Epidermal melanocyte (primary cell): ENCODE results near the gene MYO5A.
A peak's percentile ranks its signal among the peaks of the same experiment; 100 is the strongest.
"Not testable (repeated sequence)": the region's sequence is repeated elsewhere in the genome, so short reads cannot be mapped to it uniquely, and the experiment has no call there.

ENCODE experiments used
- DNase-seq: peaks from one replicate; pipeline ENCODE4 v3.0.0; 2011; ENCODE audit warnings: low spot score; ENCODE audit not compliant: insufficient read length

MYO5A gene

DNA sequence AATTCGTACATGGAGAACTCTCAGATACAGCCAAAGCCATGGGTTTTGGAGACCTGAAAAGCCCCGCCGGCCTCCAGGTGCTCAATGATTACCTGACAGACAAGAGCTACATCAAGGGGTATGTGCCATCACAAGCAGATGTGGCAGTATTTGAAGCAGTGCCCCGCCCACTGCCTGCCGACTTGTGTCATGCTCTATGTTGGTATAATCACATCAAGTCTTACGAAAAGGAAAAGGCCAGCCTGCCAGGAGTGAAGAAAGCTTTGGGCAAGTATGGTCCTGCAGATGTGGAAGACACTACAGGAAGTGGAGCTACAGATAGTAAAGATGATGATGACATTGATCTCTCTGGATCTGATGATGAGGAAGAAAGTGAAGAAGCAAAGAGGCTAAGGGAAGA, 23.5 kb downstream of the MYO5A start:
- no peak for DNase-seq

GRCh38 chr15:52503788-52504496, 24.7 kb downstream of the MYO5A start:
- DNase-seq = no peak

GRCh38 chr15:52502608-52503007, 26.1 kb downstream of the MYO5A start:
- no peak for DNase-seq

DNA sequence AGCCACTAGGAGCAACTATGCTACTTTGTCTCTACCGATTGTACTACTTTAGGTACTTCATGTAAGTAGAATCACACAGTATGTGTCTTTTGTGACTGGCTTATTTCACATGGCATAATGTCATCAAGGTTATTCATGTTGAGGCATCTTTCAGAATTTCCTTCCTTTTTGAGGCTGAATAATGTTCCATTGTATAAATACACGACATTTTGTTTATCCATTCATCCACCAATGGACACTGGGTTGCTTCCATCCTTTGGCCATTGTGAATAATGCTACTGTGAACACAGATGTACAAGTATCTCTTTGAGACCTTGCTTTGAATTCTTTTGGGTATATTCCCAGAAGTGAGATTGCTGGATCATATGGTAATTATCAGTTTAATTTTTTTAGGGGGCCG, 29.2 kb downstream of the MYO5A start:
- no peak for DNase-seq

- no peak for DNase-seq
Measured at GRCh38 chr15:52498706-52499105, 30.0 kb downstream of the MYO5A start.

GRCh38 chr15:52496776-52497470, 31.8 kb downstream of the MYO5A start:
- no peak for DNase-seq

DNA sequence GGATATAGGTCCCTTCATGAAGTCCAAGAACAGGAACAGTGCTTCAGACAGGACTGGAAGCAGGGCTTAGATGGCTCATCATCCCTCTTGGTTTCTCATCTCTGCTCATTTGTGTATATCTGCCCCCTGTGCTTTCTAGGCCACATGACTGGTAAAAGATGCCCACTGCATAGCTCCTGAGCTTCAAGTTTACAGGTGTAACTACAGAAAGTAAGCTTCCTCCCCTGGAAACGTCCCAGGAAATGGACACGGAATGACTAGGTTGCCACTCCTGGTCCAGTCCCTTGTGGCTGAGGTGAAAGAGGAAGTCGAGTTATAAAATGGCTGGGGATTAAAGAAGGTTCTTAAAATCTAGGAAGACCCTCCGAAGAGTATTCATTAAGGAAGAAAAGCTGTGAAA, 32.5 kb downstream of the MYO5A start:
- no peak for DNase-seq

GRCh38 chr15:52495125-52495524, 33.6 kb downstream of the MYO5A start:
- no peak for DNase-seq

DNA sequence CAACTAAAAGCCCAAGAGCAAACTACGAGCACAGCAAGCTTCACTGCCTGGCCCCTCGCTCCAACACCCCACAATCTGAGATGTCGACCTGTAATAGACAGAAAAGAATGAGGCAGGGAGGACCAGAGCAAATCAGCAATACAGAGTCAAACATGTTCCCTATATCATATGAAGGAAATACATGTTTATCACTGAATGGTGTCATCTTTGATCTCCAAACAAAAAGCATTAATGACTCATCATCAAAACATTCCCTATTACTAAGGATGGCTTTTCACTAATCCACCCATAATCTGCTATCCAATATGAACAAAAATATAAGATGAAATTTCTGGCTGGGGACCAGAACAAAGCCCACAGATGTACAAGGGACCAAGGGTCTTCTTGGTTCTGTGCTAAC, 34.7 kb downstream of the MYO5A start:
- no peak for DNase-seq

DNA sequence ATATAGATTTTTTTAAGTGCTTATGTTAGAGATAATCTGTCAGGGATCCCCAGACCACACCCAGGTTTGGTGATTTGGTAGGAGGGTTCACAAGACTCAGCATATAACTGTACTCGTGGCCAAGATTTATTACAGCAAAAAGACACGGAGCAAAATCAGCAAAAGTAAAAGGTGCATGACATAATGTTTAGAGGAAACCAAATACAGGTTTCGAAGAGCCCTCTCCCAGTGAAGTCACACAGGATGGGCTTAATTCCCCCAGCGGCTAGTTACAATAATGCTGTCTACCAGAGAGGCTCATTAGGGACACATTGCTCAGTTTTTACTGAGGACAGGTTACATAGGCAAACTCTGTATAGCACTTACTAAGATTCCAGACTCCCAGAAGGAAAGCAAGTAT, 36.5 kb downstream of the MYO5A start:
- DNase-seq = no peak

- peak; percentile 55 for DNase-seq
Measured at GRCh38 chr15:52491472-52491871, 37.2 kb downstream of the MYO5A start.

GRCh38 chr15:52489430-52489829, 39.2 kb downstream of the MYO5A start:
- not testable (repeated sequence) for DNase-seq

DNA sequence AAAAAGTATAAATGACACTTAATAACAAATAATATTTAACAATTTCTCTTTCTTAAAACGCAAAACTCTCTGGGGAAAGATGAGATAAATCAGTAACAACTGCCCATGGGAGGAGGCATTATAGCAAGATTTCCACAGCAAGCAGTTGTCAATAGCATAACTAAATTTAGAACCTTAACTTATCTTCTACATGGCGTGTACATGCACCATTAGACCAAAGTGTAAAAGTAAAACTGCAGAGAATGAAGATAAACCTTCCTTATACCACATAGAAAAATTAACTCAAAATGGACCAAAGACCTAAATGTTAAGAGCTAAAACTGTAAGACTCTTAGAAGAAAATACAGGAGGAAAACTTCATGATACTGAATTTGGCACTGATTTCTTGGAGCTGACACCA, 39.9 kb downstream of the MYO5A start:
- DNase-seq = no peak

DNA sequence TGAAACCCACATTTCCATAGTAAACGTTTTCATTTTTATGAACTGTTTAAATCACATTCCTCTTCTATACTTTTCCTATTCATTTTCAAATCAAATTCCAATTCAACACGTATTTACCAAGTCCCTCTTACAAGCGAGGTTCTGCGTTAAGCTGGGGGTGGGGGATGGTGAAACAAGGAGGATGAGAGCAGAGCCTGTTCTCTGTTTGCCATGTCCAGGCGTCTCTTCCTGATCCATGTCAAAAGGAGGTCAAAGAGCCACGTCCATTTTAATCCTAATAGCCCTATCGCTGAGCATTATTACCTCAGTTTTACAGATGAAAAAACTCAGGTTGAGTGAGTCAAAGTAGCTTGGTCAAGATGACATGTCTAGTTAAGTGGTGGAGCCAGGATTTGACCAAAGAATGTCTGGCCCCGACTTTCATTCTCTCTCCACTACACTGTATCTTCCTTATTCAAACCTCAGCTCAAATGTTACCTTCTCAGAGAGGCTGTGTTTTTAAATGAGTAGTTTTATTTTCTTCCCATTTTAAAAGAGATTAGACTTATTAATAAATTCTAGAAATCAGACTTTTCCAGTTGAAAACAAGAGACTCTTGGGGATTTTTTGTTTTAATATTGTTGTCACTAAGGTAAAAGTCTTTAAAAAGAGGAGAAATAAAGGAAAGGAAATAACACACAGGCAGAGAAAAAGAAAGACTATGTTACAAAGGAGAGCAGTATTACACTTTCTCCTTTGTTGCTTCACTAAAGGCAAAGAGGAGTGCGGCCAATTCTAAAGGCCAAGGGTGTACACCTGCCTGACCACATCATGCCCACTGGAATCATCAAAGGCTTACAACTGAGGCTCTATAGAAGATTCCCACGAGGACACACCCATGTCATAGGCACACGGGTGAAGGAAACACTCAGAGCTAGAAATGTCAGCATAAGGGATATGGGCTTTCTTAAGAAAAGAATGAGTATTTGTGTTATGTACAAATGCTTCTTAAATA, 42.4 kb downstream of the MYO5A start:
- DNase-seq = no peak

DNA sequence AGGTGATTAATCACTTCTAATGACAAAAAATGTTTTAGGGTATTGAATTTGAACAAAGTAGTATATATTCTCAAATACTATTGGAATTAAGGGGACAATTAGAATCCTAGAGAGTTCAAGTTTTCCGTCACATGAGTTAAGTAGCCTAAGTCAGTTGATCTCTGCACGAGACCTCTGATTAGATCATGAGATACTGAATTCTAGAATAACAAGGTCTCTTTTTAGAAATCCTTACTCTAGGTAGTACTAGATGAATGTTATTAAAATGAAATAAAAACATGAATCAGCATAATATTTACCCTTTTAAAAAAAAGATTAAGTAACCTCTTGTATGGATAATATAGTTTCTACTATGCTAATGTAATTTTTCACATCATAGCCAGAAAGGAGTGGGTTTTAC, 43.4 kb downstream of the MYO5A start:
- no peak for DNase-seq

GRCh38 chr15:52483707-52484106, 45.0 kb downstream of the MYO5A start:
- no peak for DNase-seq

DNA sequence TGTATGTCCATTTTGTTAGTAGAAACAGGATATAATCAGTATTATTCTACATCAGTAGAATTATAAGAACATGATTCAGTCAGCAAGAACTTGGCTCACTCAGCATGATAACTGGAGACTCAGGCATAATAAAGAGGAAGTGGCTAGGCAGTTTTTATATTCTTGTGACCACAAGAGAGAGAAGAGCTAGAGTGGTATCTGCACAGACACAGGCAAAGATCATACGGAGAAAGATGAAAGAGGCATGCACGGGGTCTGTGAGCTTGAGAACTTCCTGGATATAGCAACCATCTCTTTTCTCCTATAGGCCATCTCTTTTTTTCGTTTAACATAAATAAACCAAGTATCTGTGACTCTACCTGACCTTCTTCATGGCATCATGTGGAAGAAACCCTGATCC, 46.8 kb downstream of the MYO5A start:
- no peak for DNase-seq

GRCh38 chr15:52480990-52481389, 47.7 kb downstream of the MYO5A start:
- no peak for DNase-seq

- DNase-seq = no peak
Measured at GRCh38 chr15:52466716-52467115, 62.0 kb downstream of the MYO5A start.

DNA sequence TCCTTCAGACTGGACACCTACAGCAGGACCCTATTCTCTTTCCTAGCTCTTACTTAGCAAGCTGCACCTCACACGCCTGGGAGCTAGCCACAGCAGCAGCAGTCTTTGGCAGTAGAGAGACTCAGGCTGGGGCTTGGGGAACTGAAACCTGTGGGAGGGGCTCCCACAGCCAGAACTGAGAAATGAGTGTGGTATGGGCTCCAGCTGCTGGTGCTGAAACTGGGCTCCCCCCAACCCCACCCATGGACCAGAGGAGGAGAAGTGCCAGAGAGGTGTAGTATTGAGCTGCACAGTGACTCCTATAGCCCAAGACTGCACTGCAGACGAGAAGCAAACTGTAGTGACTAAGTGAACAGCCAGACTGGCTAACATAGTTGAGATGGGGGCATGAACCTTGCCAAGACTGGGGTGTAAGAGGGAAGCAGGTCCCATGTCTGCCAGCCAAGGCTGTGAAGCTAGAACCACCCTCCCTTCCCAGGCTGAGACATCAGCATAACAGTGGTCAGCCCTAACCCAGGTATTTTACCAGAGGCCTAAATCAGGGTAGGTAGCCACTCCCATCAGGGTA, 62.5 kb downstream of the MYO5A start:
- DNase-seq = no peak

- DNase-seq = no peak
Measured at GRCh38 chr15:52464478-52464877, 64.2 kb downstream of the MYO5A start.

DNA sequence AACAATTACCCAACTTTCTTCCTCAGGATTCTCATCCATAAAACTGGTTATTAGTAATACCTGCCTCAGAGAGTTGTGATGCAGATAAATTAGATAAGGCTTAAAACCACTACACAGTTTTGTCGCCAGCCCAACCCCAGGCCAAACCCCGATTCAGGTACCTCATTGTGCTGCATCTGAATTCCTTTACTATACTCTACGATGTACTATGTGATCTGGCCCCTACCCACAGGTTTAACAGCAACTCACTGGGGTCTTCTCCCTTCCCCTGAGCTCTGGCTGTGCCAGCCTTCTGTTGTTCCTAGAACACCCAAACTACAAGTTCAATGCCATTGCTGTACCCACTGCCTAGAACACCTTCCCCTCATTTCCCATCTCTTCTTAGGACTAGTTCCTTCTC, 64.6 kb downstream of the MYO5A start:
- DNase-seq = no peak
